Fibroblast of upper back skin (primary cell): Measurements from ENCODE around the gene OR52B6.

Source experiments
- DNase-seq: peaks from one replicate; pipeline ENCODE4 v3.0.0-alpha.2; 2013

The OR52B6 gene

DNA sequence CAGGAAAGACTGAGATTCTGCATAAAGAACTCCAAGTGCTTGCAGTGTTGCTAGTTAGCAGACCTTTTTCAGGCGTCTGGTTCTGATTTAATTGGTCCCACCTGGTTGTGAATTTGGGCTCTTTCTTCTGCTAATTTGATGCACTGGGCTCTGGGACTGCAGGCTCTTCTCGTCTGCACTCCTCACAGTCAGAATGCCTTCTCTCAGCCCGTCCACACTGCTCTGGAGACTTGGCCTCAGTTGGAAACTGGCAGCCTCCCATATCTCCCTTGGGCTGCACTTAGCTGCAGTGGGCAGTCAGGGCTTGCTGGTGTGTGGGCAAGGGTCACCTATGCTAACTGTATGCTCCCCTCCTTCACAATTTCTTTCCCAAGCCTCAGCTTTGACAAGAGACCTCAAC lies 17.3 kb downstream of the OR52B6 start:
- DNase-seq = no peak

DNA sequence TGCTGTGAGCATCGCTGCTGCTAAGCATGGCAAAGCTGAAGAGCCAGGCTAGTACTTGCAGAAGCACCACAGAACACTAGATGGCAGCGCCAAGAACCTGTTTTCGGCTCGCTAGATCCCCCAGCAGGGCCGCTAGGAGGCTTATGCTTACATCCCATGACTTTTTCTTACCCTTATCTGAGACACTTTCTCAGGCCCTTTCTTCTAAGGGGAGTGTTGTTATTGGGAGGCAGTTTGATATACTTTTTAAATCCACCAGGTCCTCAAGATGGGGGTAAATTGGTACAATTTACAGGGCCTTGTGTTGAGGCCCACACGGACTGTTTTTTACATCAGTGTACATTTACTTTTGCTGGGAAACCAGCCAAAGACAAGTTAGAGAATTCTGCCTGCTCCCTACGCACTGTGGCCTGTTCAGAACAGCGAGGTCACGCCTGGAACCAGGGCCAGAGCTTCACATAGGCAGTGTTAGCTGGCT lies 19.7 kb downstream of the OR52B6 start:
- peak; percentile 79 for DNase-seq

DNA sequence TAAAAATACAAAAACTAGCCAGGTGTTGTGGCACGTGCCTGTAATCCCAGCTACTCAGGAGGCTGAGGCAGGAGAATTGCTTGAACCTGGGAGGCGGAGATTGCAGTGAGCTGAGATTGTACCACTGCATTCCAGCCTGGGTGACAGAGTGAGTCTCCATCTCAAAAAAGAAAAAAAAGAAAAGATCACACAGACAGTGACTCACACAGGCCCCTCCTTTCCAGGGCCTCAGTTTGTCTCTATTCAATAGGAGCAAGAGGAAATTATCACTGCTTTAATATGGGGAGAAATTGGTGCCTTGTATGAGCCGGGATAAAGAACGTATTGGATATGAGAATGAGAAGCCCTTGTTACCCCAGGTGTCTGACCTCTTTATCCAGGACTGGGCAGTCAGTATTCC lies 22.1 kb downstream of the OR52B6 start:
- DNase-seq = peak; percentile 44

DNA sequence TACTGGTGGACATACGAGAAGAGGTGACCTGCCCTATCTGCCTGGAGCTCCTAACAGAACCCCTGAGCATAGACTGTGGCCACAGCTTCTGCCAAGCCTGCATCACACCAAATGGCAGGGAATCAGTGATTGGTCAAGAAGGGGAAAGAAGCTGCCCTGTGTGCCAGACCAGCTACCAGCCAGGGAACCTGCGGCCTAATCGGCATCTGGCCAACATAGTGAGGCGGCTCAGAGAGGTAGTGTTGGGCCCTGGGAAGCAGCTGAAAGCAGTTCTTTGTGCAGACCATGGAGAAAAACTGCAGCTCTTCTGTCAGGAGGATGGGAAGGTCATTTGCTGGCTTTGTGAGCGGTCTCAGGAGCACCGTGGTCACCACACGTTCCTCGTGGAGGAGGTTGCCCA lies 22.6 kb downstream of the OR52B6 start:
- DNase-seq = no peak

DNA sequence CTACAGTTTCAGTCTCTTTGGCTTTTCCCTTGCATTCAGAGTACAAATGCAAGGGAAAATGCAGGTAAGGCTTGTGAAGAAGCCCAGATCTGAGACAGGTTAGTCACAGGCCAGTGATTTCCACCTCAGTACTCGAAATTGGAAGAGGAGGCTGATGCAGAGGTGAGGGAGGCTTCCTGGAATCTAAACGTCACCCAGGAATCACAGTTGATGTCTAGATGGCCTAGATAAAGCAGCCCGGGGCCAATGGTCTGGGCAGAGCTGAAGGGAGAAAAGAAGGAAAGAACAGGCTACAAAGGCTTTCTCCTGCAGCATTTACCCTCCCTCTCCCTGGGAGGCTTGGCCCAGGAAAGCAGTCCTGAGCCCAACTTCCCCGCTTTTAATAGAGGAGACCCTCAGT lies 24.2 kb downstream of the OR52B6 start:
- DNase-seq = no peak

GRCh38 chr11:5605849-5606248 lies 25.2 kb downstream of the OR52B6 start:
- DNase-seq = peak; percentile 73

GRCh38 chr11:5608808-5609207 lies 28.1 kb downstream of the OR52B6 start:
- peak; percentile 22 for DNase-seq

DNA sequence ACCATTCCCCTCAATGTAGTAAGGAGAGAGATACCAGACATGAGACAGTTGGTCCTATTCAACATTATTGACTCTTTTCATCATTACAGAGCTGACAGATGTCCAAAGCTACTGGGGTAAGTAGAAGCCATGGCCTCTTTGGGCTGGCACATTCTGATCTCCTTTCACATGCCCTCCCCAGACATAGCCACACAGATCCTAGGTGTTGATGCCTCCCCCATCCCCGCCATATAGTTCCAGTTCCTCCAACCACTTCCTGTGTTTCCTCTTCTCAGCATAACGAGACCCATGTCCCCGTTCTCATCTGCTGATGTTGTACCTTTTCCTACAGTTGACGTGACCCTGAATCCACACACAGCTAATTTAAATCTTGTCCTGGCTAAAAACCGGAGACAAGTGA lies 29.8 kb downstream of the OR52B6 start:
- no peak for DNase-seq

- DNase-seq = no peak
These were observed 30.9 kb downstream of the OR52B6 start for GRCh38 chr11:5611627-5612026.

- DNase-seq = peak; percentile 58
These were observed 38.1 kb downstream of the OR52B6 start for GRCh38 chr11:5618807-5619206.

GRCh38 chr11:5620651-5621521 lies 40.2 kb downstream of the OR52B6 start:
- DNase-seq = peak; percentile 55

- DNase-seq = no peak
These were observed 40.9 kb downstream of the OR52B6 start for GRCh38 chr11:5621580-5621979.

GRCh38 chr11:5622802-5623201 lies 42.1 kb downstream of the OR52B6 start:
- DNase-seq = no peak

DNA sequence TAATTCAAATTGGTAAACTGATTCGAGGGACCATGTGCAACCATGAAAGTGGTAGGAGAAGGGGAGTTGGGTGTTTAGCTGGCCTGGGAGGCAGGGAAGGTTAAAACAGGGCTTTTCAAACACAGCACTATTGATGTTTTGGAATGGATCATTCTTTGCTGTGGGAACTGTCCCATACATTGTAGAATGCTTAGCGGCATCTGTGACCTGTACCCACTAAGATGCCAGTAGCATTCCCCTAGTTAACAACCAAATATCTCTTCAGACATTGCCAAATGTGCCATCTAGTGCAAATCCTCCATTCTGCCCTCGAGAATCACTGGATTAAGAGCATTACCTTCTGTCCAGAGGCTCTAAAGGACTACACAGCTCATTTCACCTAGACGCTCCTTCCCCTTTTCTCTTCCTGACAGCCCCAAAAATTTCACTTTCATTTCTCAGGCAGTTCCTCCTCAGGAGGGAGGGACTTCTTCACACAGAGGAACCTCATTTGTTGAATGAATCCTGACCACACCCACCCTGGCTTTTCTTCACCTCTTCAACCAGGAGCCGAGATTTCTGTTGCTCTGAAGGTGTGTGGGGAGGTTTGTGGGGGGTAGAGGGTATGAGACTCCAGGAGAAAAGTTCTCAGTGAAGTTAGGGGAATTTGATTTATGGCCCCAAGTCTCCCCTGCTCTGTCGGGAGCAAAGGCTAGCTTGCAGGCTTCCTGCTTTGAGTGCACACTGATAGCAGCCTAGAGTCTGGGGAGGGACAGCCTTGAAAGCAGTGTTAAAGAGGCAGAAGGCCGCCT lies 44.0 kb downstream of the OR52B6 start, which contains the start of gene TRIM34:
Gene TRIM34 (plus strand): TSS at position 513 of the 791 bp plus-strand sequence. CDS start 7,331 bp downstream, outside the sequence.
- peak; percentile 62 for DNase-seq

GRCh38 chr11:5625281-5625680 lies 44.6 kb downstream of the OR52B6 start:
- no peak for DNase-seq

DNA sequence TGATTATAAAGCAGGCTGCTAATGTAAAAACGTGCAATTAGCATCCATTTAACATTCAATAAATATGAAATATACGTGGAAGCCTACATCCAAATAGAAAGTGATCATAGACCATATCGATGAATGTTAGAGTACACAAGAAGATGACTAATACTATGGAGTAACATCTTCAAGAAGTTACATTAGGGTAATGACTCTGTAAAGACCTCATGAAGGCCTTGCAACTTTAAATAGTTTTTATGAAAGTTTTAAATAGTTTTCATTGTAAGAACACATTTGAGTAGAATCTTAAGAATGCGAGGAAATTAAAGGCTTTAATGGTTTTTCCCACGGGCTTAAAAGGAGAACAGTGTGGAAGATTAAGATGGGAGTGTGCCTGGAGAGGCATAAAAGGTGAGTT lies 45.5 kb downstream of the OR52B6 start:
- peak; percentile 50 for DNase-seq

- no peak for DNase-seq
These were observed 50.7 kb downstream of the OR52B6 start for GRCh38 chr11:5631417-5631816.
